Raji (cell line): ENCODE measurements around the gene SPDYE18.
"Not testable (repeated sequence)": the region's sequence is repeated elsewhere in the genome, so short reads cannot be mapped to it uniquely, and the experiment has no call there.

Source experiments
- POLR2A ChIP-seq: IDR thresholded peaks from 2 replicates; pipeline ENCODE4 v1.6.1; 2011; ENCODE audit warnings: low read depth, low read length, control low read depth; ENCODE audit not compliant: insufficient read depth

The SPDYE18 gene, protein sequence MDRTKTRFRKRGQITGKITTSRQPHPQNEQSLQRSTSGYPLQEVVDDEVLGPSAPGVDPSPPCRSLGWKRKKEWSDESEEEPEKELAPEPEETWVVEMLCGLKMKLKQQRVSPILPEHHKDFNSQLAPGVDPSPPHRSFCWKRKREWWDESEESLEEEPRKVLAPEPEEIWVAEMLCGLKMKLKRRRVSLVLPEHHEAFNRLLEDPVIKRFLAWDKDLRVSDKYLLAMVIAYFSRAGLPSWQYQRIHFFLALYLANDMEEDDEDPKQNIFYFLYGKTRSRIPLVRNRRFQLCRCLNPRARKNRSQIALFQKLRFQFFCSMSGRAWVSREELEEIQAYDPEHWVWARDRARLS

DNA sequence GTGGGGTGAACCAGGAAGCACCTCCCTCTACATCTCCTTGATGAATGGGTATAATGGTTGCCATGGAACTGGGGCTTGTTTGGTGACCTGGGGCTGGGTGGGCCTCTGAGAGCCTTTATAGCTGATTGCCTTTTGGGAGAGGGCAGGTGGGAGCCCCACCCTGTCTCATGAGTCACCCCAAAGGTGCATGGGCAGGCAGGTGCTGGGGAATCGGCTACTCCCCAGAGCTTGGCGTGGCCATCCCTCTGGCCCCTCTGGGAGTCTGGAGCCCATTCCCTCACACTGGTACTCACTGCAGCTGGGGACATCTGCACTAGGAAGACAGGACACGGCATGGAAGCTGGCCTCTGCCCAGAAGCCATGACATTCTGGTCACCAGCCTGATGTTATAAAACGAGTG is at the start of gene SPDYE18:
Gene SPDYE18, minus strand, starts transcription at position 2 of the 400 bp plus-strand sequence. CDS start 2,046 bp downstream, outside the sequence.
- TF ChIP-seq POLR2A, result not testable (repeated sequence)

DNA sequence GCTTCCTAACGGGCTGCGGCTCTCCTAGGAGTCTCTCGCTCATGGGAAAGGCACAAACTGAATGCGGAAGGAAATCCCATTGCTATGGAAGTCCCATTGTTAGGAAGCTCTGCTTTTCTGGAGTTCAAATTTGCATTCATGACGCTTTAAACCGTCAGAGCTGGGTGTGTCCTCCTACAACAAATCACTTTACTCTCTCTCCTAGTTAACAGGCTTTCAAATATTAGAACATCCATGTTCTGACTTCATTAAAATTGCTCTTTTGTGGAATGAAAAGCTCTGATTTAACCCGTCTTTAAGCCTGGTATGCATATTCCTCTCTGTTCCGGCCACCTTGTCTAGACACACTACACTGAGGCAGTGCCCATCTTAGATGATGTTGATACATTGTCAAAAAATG is 30.1 kb downstream of the SPDYE18 start, which contains the start of gene SPDYE17:
Gene SPDYE17, minus strand, starts transcription at position 101 of the 400 bp plus-strand sequence. CDS start 1,791 bp downstream, outside the sequence.
- not testable (repeated sequence) for TF ChIP-seq POLR2A
